ENCODE measurements around the gene ADRA2B.
"Not testable (repeated sequence)": the region's sequence is repeated elsewhere in the genome, so short reads cannot be mapped to it uniquely, and the experiment has no call there.

Gene ADRA2B

DNA sequence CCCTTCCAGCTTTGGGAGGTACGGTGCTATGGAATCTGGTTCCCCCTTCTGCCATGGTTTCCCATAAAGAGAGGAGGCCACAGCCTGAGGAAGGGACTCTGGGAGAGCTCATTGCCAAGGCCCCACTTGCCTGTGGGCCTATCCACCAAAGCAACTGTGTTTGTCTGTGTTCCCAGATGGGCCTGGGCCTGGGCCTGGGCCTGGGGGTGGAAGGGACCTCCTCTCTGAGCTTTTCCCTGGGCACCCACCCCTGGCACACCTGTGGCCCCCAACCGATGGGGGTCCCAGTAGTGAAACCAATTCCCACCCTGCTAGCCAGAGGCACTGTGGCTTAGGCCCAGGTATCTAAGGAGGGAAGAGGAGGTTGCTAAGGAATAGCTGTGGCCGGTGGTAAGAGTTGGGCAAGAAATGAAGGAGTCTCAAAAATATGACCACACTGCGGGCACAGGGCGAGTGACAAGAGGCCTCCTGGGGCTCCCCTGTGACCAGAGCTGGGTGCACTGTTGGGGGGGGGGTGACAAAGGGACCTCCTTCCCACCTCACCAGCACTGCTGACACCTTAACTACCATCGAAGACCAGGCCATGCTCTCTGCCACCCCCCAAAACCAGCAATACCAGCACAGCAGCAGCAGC is 33.8 kb upstream of the ADRA2B start:
- DNase-seq: no peak

DNA sequence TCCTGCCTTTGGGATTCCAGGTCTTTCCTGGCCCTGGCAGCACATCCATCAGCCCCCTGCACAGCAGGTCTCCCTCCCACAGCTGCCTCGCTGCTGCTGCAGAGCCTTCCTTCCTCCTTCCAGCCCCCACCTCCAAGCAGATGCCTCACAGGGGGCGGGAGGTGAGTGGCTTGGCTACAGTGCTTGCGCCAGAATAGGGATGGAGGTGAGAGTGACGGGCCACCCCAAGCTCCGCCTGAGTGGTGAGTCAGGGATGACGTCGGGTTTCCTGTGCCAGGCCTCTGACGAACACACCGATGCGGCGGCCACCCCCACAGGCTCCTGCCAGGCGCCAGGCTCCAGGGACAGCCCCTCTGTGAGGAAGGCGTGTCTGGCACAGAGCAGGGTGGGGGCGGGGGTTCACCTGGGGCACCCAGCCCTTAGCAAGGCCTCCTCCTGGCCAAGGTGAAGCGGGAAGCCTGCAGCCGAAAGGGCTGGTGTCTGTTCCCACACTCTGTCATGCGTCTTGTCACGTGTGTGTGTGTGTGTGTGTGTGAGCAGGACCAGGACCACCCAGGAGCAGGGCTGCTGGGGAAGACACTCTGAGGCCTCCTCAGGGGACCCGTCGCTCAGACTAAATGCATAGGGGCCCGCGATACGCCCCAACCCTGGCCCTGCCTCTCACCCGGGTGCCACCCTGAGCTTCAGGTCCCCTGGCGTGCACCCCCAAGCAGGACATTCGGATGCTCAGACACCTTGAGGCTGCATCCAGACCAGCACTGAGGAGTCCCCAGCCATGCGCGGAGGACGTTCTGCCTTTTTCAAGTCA is 32.2 kb upstream of the ADRA2B start:
- no peak for DNase-seq

DNA sequence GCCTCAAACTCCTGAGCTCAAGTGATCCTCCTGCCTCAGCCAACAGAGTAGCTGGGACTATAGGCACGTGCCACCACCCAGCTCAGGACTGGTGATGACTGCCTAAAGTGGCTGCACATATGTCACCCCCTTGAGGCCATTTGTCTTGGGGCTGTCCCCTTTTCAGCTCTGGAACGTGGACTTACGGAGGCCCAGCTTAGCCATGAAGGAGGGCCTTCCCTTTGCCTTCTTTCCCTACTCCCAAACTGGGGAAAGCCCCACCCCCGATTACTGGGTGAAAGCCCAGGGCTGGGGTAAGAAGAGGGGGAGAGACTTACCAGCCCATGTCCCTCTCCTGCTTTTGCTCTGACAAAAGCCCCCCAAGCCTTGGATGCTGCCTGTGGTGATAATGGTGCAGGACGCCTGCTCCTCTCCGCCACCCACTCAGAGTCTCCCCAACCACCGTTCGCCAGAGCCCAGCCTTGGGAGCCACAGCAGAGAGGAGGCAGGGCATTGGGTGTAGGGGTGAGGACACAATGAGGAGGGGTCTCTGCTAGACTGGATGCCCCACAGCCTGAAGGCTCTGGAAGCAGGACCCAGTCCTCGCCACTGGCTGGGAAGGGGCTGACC is 31.3 kb upstream of the ADRA2B start:
- DNase-seq: no peak

DNA sequence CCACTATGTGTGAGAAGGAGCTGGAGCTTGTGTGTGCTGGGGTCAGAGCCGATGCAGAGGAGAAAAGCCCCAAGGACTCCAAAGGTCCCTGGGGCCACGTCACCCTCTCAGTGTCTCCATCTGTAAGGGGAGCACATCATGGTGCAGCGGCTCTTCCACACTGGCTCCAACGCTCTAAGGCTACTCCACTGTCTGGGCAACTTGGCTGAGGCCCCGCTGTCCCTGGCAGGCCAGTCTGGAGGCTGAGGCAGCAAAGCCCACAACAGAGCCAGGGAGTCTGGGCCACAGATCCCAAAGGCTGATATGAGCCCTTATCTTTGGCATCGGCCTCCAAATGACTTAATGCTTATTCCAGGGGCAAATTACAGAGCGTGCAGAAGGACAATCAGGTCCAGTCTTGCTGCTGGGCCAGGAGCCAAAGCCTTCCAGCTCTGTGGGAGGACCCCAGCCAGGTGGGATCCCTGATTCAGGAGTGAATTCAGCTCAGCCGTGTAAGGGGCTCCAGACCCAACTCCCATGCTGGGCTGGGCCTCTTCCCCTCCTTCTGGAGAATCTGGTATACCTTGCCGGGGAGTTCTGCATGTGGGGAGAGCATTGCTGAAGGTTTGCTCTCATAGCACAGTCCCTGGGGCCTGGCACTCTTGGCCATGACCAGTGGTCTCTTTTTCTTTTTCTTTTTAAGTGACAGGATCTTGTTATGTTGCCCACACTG is 30.7 kb upstream of the ADRA2B start:
- DNase-seq: no peak

DNA sequence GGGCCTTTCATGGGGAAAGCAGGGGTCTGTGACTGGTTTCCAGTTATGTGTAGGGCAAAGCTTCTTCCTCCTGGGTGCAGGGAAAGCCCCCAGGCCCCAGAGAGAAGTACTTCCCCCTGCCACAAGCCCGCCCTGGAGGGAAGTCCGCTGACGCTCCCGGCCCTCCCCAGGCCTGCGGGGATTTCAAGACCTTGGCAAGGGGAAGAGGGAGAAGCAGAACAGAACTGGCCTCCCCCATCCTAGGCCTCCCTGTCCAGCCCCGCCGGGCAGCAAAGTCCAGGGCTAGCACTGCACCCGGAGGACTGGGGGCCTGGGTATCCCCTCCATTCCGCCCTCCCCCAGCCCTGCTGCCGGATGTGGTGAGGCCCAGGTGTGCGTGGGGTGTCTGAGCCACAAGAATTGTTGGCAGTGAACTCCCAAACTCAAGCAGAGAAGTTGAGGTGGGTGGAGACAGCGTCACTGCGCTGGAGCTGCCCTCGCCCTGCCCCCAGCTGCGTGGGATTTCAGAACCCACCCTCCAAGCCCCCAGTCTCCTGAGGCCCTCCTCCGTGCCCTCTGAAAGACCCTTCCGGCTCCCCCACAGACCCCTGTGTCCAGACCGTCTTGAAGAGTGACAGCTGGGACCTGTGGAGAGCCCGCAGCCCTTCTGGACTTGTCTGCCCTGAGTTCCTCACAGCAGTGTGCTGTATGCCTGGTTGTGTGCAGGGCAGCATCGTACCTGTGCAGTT is 29.9 kb upstream of the ADRA2B start:
- no peak for DNase-seq

DNA sequence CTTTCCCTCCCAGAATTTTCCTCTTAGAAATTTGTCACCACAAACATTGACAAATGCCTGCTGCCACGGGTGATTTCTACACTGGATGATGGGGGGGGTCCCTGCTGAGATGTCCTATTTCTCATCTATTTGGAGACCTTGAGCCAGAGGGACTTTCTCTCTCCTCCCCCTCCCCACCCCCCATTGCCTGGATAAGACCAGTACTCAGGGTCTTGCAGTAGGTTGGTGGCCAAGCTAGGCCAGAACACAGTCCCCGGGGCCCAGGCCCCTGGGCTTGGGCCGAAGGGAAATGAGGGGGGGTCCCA is 29.4 kb upstream of the ADRA2B start:
- no peak for DNase-seq

DNA sequence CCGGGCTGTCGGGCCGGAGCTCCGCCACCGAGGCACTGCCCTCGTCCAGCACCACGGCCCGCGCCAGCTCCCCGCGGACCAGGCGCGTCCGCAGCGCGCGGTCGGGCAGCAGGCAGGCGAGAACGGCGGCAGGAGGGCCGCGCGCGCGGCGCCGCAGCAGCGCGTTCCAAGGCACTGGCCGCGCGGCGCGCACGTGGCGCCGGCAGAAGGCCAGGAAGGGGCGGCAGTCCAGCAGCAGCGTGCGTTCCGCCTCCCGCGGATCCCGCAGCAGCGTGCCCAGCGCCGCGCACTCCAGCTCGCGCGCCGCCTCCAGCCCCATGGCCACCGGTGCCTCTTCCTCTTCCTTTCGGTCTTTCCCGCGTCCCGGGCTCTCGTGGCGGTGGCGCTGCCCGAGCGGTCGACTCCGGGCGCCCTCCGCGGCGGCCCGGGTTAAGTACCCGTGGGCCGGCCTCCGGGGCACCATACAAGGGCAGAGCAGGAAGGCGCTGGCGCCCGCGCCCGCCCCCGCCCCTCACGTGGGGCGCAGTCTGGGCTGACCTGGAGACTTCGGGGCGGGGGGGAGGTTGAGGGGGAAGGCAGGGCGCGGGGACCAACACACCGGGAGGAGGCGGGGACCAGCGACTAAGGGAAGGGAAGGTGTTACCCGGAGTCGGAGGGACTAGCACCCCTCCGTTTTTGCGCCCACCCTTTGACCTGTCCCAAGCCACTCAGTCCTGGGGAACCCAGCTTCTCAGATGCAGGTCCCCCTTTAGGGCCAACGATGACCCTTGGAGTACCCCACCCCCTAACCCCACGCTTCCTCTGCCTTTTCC is 28.9 kb upstream of the ADRA2B start, which contains the start of gene DUSP2:
Gene DUSP2 (minus strand): TSS at position 405 of the 812 bp plus-strand sequence. CDS start 86 bp downstream, at position 319.
- DNase-seq: no peak

DNA sequence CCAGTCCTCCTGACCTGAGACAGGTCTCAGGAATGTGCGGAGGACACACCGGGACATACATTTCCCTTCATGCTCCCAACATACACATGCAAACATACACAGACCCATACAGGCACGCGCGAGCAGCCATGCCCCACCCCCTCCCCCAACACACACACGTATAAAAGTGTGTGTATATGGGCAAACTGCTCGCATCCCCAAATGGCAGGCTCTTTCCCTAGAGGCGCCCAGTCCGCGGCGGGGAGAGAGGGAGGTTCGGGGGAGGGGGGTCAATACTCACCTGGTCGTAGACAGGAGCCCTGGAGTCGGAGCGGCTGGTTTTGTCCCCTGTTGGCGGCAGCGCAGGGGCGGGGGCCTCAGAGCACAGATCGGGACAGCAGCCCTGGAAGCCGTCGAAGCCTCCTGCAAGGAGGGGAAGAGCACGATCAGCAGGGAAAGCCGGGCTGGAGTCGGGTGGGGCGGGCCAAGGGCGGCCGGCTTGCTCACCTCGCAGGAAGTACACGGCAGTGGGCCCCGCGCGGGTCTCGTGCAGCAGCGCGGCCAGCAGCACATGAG is 28.2 kb upstream of the ADRA2B start:
- no peak for DNase-seq

DNA sequence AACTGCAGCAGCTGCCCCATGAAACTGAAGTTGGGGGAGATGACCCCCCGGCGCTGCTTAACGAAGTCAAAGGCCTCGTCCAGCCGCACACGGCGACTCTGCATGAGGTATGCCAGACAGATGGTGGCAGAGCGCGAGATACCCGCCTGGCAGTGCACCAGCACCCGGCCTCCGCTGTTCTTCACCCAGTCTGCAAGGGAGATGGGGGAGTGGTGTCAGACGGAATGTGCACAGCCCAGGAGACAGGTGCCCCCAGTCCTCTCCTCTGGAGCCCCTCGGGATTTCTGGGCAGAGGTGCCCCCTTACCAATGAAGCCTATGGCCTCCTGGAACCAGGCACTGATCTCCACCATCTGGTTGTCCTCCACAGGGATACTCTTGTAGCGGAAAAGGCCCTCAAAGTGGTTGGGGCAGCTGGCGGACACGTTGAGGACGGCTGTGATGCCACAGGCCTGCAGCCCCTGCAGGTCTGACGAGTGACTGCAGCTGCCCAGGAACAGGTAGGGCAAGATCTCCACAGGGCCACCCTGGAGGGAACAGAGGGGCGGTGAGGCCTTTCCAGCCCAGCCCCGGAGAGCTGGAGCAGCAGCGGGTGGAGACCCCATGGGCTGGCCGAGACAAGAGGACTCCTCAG is 27.6 kb upstream of the ADRA2B start:
- DNase-seq: no peak

DNA sequence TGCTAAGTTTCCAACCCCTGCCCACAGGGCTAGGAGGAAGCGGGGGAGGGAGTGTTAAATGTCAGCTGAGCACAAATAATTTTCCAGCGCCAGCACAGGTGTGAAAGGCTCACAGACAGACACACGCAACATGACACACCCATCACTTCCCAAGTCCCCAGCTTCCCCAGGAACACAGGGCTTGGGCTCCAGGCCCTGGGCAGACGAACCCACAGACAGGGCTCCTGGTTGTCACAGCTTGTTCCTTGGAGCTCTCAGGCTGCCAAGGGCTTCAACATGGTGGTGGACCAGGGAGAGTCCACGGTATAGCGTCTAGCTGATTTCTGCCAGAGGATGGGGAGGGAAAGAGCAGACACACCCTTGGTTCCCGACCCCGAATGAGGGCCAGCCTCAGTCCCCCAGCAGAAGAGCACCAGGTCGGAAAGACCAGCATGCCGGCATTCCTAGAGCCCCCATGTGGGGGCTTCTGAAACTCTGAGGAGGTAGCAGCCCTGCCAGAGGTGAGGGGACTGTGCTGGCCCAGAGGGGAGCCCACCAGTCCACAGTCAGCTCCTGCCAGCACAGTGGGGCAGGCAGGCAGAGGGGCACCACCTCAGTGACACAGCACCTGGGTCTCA is 27.0 kb upstream of the ADRA2B start:
- no peak for DNase-seq

DNA sequence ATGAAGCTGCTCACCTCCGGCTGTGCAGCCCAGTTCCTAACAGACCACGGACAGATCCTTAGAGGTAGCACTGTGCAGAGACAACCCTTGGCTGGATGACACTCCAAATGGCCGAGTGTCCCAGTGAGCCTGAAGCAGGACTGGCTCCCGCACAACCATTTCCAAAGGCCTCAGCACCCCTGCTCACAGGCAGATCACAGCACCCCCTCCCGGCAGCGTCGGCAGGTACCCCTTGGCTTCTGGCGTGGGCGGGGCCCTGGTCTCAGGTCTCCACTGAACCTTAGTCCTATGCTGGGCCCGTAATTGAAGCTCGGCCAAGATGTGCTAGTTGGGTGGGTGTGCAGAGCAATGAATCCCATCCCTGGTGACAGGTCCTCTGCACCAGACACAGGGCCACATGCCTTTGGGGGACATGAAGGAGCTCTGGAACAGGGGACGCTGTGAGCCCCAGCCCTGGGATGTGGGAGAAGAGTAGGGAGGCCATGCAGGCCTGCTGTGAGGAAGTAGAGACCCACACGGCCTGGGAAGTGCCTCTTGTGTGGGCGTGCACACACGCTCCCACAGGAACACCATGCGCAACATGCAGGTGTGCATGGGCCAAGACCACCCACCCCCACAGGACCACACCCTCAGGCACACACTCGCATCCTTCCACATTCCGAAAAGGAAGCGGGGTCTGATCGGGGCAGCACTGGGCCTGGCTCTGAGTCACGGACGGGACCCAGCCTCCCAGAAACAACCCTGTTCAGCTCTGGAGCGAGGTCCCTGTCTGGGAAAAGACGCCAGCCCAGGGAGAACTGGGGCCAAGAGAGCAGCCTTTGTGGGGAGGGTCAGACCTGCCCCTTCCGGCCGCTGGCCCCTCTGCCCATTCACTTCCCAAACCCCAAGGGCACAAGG is 26.1 kb upstream of the ADRA2B start:
- no peak for DNase-seq

DNA sequence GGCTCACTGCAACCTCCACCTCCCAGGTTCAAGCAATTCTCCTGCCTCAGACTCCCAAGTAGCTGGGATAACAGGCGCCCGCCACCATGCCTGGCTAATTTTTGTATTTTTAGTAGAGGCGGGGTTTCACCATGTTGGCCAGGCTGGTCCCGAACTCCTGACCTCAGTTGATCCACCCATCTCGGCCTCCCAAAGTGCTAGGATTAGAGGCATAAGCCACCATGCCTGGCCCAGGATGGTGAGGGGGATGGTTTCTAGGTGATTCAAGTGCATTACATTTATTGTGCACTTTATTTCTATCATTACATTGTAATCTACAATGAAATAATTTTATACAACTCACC is 25.2 kb upstream of the ADRA2B start:
- not testable (repeated sequence) for DNase-seq

DNA sequence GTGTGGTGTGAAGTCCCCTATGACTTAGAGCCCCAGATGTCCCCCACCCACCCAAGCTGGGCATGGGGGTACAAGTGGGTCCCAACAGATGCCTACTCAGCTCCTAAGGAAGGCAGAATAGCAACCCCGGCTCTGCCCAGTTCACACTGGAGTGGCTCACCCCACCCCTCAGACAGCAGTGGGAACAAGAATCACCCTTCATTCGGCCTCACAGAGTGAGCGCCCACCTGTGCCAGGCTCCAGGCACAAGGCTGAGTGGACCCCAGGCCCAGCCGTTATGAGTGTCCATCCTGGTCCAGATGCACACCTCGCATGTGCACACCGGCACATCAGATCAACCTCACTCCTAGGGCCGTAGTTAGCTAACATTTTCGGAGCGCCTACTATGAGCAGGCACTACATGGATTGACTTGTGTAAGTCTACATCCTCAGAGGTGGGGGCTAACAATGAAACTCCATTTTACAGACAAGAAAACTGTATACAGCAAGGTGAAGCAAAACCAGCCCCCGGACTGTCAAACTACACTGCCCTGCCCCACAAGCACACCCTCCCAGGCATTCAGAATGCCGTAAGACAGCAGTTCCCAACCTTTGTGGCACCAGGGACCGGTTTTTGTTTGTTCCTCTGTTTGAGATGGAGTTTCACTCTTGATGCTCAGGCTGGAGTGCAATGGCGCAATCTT is 24.7 kb upstream of the ADRA2B start:
- DNase-seq: no peak

DNA sequence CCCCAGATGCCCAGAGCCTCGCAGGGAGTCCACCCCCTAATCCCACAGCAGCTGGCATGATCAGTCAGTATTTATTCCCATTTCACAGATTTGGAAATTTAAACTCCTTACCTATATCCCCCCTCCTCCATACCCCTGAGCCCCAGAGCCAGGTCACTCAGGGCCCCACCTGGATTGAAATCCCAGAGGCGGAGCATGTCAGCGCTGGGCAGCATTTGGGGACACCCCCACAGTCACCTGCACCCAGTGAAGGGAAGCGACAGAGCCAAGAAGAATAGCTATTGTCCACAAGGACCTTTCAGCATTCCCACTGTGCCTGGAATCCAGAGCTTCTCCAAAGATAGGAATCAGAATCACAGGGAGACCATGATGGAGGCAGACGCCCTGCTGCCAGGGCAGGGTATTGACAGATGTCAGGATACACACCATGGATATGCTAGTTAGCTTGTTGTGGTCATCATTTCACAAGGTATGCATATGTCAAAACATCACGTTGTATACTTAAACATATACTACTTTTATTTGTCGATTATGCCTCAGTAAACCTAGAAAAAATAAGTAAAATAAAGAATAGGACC is 22.9 kb upstream of the ADRA2B start:
- DNase-seq: no peak

DNA sequence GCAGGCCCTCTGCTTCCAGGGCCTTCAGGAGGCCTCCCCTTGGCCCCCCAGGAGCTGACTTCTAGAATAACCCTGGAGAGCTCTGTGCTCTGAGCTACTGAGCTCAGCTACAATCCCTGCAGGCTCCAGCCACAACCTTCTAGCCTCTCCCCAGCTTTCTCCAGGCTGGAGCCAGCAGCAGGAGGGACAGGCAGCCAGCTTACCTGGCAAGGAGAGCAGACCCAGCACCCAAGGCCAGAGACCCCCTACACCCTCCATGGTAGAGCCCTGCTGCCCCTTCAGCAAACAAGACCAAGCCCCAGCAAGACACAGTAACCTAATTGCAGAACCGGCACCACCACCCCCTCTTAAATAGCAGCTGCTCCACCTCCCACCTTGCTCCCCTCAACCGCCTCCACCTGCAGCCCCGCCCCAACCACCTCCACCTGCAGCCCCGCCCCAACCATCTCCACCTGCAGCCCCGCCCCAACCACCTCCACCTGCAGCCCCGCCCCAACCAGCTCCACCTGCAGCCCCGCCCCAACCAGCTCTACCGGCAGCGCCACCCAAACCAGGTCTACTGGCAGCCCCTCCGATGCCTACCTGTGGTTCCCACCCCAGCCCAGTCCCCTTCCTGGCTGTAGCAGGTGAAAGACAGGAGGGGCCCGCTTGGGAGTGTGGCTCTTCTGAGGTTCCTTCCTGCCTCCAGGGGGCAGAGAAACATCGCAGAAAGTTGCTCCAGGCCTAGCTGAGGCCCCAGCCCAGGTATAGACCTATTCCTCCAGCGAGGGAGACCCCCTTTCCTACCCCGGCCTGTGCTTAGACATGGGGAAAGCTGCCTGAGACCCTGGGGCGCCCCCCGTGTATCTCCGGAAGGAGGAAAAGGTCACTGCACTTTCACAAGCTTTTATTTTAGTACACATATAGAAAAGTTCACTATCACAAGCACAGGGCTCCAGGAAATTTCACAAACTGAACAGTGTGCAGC is 22.1 kb upstream of the ADRA2B start, which contains the start of gene ASTL:
Gene ASTL (minus strand): TSS at position 324 of the 967 bp plus-strand sequence. CDS start 66 bp downstream, at position 258.
- peak; percentile 13 to 55 for DNase-seq

DNA sequence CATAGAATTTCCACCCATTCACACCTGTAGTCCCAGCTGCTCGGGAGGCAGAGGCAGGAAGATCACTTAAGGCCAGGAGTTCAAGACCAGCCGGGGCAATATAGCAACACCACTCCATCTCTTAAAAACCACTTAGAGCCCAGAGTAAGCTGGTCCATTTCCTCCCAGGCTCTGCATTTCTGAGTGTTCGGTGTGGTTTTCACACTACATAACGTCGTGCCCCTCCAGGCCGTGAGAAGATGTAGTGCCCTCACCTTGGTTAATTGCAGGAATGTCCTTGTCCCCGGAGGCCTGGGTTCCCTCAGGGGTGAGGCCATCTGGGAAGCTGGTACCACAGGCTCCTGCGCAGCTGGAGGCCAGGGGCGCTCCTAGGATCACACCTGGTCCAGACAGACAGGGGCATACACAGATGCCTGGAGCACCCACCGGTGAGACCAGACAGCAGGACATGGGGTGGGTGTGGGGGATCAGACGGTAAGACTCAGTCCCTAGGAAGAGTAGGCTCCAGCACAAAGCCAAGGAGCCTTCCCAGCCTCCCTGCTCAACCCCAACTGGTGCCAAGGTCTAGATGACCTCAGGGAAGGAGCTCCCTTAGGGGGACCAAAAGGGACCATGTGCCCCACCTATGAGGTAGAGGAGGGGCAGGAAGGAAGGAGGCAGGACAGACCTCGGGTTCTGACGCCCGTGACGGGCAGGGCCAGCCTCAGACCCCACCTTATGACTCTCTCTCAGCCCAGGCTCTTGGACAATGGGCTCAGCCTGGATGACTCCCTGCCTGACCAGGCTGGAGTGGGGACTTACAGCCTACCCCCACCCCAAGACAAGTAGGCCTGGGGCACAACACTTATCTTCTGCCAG is 21.2 kb upstream of the ADRA2B start:
- no peak for DNase-seq

Measured in NCI-H187 (cell line).